GM23248 (cell line): ENCODE measurements around the gene FAM187B.

ENCODE experiments used
- EZH2 ChIP-seq: fragments of 200-600 bp; sonication (generic); IDR thresholded peaks from 2 replicates; pipeline ENCODE4 v1.6.1; 2018; ENCODE audit warnings: antibody characterized with exemption, mild to moderate bottlenecking; ENCODE audit not compliant: insufficient read depth, poor library complexity, severe bottlenecking
- EZH2phosphoT487 ChIP-seq: fragments of 200-600 bp; sonication (generic); IDR thresholded peaks from 2 replicates; pipeline ENCODE4 v1.6.1; 2018; ENCODE audit warnings: antibody characterized with exemption, moderate library complexity, mild to moderate bottlenecking, low read depth; ENCODE audit not compliant: insufficient read depth

GRCh38 chr19:35254341-35255297 lies 26.1 kb upstream of the FAM187B start:
- TF ChIP-seq EZH2phosphoT487 (no peak), EZH2 (no peak)
